OCI-LY1 (cell line): ENCODE data around the gene ADK.

Experiments
- H2AFZ ChIP-seq: fragments of 200-600 bp; sonication (generic), shearing (Covaris generic); 2 replicates; pipeline ENCODE4 v1.6.0; 2014; ENCODE audit warnings: antibody characterized with exemption, mild to moderate bottlenecking, low read length
- H3F3A ChIP-seq: fragments of 200-600 bp; sonication (generic), shearing (Covaris generic); 2 replicates; pipeline ENCODE4 v1.6.0; 2014; ENCODE audit warnings: mild to moderate bottlenecking, antibody characterized with exemption, low read length, moderate library complexity; ENCODE audit not compliant: insufficient read depth
- H3K27ac ChIP-seq: fragments of 200-600 bp; sonication (generic); 2 replicates; pipeline ENCODE4 v1.5.1; 2014; ENCODE audit warnings: low read length, mixed run types, mild to moderate bottlenecking, low read depth; ENCODE audit not compliant: poor library complexity, severe bottlenecking
- H3K27me3 ChIP-seq: fragments of 200-600 bp; sonication (generic); 2 replicates; pipeline ENCODE4 v1.6.0; 2014; ENCODE audit warnings: antibody characterized with exemption, mild to moderate bottlenecking, low read length, moderate library complexity; ENCODE audit not compliant: insufficient read depth
- H3K36me3 ChIP-seq: fragments of 200-600 bp; sonication (generic); 2 replicates; pipeline ENCODE4 v1.6.1; 2014; ENCODE audit warnings: mild to moderate bottlenecking, antibody characterized with exemption, low read length, moderate library complexity, mixed read lengths; ENCODE audit not compliant: insufficient read depth
- H3K4me1 ChIP-seq: fragments of 200-600 bp; sonication (generic); 2 replicates; pipeline ENCODE4 v1.5.1; 2014; ENCODE audit warnings: mild to moderate bottlenecking, low read length, moderate library complexity; ENCODE audit not compliant: insufficient read depth, severe bottlenecking
- H3K4me2 ChIP-seq: fragments of 200-600 bp; sonication (generic), shearing (Covaris generic); 2 replicates; pipeline ENCODE4 v1.6.1; 2014; ENCODE audit warnings: low read length
- H3K4me3 ChIP-seq: fragments of 200-600 bp; sonication (generic); 2 replicates; pipeline ENCODE4 v1.5.1; 2014; ENCODE audit warnings: low read length, low read depth, mild to moderate bottlenecking, mixed read lengths; ENCODE audit not compliant: poor library complexity, severe bottlenecking
- H3K79me2 ChIP-seq: fragments of 200-600 bp; shearing (Covaris generic); 2 replicates; pipeline ENCODE4 v1.6.1; 2016; ENCODE audit warnings: mixed run types, low read length, mixed read lengths; ENCODE audit not compliant: insufficient read depth
- H3K9ac ChIP-seq: fragments of 200-600 bp; sonication (generic), shearing (Covaris generic); 2 replicates; pipeline ENCODE4 v1.6.1; 2014; ENCODE audit warnings: mild to moderate bottlenecking, low read length, mixed read lengths
- H3K9me2 ChIP-seq: fragments of 200-600 bp; sonication (generic), shearing (Covaris generic); 2 replicates; pipeline ENCODE4 v1.6.1; 2014; ENCODE audit warnings: low read depth, mild to moderate bottlenecking, low read length, mixed read lengths
- H3K9me3 ChIP-seq: fragments of 200-600 bp; shearing (Covaris generic); 2 replicates; pipeline ENCODE4 v1.6.1; 2014; ENCODE audit warnings: low read length, mixed read lengths
- H4K20me1 ChIP-seq: fragments of 200-600 bp; sonication (generic), shearing (Covaris generic); 2 replicates; pipeline ENCODE4 v1.6.0; 2016; ENCODE audit warnings: mild to moderate bottlenecking, low read length; ENCODE audit not compliant: insufficient read depth
- EZH2 ChIP-seq: fragments of 200-600 bp; sonication (generic), shearing (Covaris generic); IDR thresholded peaks from 2 replicates; pipeline ENCODE4 v1.8.0; 2017; ENCODE audit warnings: borderline replicate concordance, mixed run types, mild to moderate bottlenecking, antibody characterized with exemption, low read length, moderate library complexity, mixed read lengths
- TF ChIP-seq, protein P1 (sequence below): fragments of 200-600 bp; sonication (generic), shearing (Covaris generic); IDR thresholded peaks from 2 replicates; pipeline ENCODE4 v1.5.1; 2017; ENCODE audit warnings: mild to moderate bottlenecking, antibody characterized with exemption, low read length, moderate library complexity, mixed read lengths

ADK gene

GRCh38 chr10:74705358-74705980 lies 554.4 kb downstream of the ADK start:
- no peaks in the 10 kb centered on the region for H3K9me2 ChIP-seq
- H3K4me3 ChIP-seq = no peak overlapping the region
- H4K20me1 ChIP-seq = no peaks in the 10 kb centered on the region
- no peaks in the 10 kb centered on the region for H3K27me3 ChIP-seq
- no peak overlapping the region for H2AFZ ChIP-seq
- H3K9ac ChIP-seq = no peak overlapping the region
- H3K36me3 ChIP-seq = peaks cover 4% of the 10 kb centered on the region; the same call in 1 of the 2 replicates
- no peaks in the 10 kb centered on the region for H3K4me1 ChIP-seq
- no peaks in the 10 kb centered on the region; the same call in 1 of the 2 replicates for H3F3A ChIP-seq
- no peak overlapping the region for H3K27ac ChIP-seq
- H3K4me2 ChIP-seq = no peak overlapping the region
- H3K9me3 ChIP-seq = no peaks in the 10 kb centered on the region
- H3K79me2 ChIP-seq = no peaks in the 10 kb centered on the region
- TF ChIP-seq, protein P1, sequence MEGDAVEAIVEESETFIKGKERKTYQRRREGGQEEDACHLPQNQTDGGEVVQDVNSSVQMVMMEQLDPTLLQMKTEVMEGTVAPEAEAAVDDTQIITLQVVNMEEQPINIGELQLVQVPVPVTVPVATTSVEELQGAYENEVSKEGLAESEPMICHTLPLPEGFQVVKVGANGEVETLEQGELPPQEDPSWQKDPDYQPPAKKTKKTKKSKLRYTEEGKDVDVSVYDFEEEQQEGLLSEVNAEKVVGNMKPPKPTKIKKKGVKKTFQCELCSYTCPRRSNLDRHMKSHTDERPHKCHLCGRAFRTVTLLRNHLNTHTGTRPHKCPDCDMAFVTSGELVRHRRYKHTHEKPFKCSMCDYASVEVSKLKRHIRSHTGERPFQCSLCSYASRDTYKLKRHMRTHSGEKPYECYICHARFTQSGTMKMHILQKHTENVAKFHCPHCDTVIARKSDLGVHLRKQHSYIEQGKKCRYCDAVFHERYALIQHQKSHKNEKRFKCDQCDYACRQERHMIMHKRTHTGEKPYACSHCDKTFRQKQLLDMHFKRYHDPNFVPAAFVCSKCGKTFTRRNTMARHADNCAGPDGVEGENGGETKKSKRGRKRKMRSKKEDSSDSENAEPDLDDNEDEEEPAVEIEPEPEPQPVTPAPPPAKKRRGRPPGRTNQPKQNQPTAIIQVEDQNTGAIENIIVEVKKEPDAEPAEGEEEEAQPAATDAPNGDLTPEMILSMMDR = no peak
- no peak for TF ChIP-seq EZH2

DNA sequence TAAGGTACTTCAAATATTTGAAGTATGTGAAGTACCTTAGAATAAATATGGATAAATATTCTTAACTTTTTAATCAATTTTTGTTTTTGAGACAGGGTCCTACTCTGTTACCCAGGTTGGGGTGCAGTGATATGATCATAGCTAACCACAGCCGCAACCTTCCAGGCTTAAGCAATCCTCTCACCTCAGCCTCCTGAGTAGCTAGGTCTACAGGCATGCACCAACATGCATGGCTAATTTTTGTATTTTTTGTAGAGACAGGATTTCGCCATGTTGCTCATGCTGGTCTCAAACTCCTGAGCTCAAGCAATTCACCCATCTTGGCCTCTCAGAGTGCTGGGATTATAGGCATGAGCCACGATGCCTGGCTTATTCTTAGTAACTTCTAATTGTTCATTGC lies 555.9 kb downstream of the ADK start:
- Histone ChIP-seq H3K79me2 (no peaks in the 10 kb centered on the region), H2AFZ (no peak overlapping the region), H3K9ac (no peak overlapping the region), H3K9me2 (no peaks in the 10 kb centered on the region), H3K4me3 (no peak overlapping the region), H3K27me3 (no peaks in the 10 kb centered on the region), H3K9me3 (no peaks in the 10 kb centered on the region), H3K4me1 (no peaks in the 10 kb centered on the region), H3K36me3 (peaks cover 4% of the 10 kb centered on the region; the same call in 1 of the 2 replicates), H3K27ac (no peak overlapping the region), H3K4me2 (no peak overlapping the region), H3F3A (no peaks in the 10 kb centered on the region; the same call in 1 of the 2 replicates), H4K20me1 (no peaks in the 10 kb centered on the region)
- TF ChIP-seq EZH2 = no peak
- TF ChIP-seq, protein P1 = no peak

- Histone ChIP-seq H3K4me3 (no peak overlapping the region), H3K79me2 (no peaks in the 10 kb centered on the region), H4K20me1 (no peaks in the 10 kb centered on the region), H3K9ac (no peak overlapping the region), H3K4me1 (no peaks in the 10 kb centered on the region), H3F3A (no peaks in the 10 kb centered on the region; the same call in 1 of the 2 replicates), H3K9me3 (no peaks in the 10 kb centered on the region), H3K36me3 (peaks cover 4% of the 10 kb centered on the region; the same call in 1 of the 2 replicates), H3K4me2 (no peak overlapping the region), H3K27me3 (no peaks in the 10 kb centered on the region), H3K9me2 (no peaks in the 10 kb centered on the region), H2AFZ (no peak overlapping the region), H3K27ac (no peak overlapping the region)
- TF ChIP-seq, protein P1 = no peak
- TF ChIP-seq EZH2 = no peak
Measured at GRCh38 chr10:74708246-74708645, 557.2 kb downstream of the ADK start.
